Panc1 (cell line): Measurements from ENCODE around the gene DCXR.

Experiments used
- POLR2AphosphoS5 ChIP-seq: IDR thresholded peaks from 2 replicates; pipeline ENCODE4 v1.6.1; 2012; ENCODE audit warnings: mild to moderate bottlenecking, low read depth, low read length, moderate library complexity
- TF ChIP-seq, protein P1 (sequence below): fragments of 450-650 bp; IDR thresholded peaks from 2 replicates; pipeline ENCODE4 v1.5.1; 2017; ENCODE audit warnings: mild to moderate bottlenecking
- TF ChIP-seq, protein P2 (sequence below), 2 experiments: IDR thresholded peaks; 2 replicates each; pipeline ENCODE4 v1.6.1; 2011 to 2012; ENCODE audit warnings: low read depth in 2 of 2, control low read depth in 1 of 2, low read length in 1 of 2, mild to moderate bottlenecking in 1 of 2, moderate library complexity in 1 of 2; ENCODE audit not compliant: insufficient read depth in 1 of 2

DNA sequence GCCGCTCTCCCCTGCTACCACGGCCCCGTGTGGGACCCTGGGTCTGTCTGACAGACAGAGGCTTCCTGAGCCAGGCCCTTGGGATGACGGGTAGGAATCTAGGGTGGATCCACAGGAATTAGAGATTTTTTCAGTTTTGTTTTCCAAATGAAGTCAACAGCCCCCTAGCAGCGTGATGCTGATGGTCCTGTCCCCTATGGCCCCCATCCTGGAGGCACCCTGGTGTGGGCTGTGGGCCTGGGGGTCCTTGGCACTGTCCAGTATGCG lies 30.3 kb downstream of the DCXR start:
- TF ChIP-seq, protein P1, sequence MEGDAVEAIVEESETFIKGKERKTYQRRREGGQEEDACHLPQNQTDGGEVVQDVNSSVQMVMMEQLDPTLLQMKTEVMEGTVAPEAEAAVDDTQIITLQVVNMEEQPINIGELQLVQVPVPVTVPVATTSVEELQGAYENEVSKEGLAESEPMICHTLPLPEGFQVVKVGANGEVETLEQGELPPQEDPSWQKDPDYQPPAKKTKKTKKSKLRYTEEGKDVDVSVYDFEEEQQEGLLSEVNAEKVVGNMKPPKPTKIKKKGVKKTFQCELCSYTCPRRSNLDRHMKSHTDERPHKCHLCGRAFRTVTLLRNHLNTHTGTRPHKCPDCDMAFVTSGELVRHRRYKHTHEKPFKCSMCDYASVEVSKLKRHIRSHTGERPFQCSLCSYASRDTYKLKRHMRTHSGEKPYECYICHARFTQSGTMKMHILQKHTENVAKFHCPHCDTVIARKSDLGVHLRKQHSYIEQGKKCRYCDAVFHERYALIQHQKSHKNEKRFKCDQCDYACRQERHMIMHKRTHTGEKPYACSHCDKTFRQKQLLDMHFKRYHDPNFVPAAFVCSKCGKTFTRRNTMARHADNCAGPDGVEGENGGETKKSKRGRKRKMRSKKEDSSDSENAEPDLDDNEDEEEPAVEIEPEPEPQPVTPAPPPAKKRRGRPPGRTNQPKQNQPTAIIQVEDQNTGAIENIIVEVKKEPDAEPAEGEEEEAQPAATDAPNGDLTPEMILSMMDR = no peak
- no peak for TF ChIP-seq POLR2AphosphoS5
- TF ChIP-seq, protein P2, sequence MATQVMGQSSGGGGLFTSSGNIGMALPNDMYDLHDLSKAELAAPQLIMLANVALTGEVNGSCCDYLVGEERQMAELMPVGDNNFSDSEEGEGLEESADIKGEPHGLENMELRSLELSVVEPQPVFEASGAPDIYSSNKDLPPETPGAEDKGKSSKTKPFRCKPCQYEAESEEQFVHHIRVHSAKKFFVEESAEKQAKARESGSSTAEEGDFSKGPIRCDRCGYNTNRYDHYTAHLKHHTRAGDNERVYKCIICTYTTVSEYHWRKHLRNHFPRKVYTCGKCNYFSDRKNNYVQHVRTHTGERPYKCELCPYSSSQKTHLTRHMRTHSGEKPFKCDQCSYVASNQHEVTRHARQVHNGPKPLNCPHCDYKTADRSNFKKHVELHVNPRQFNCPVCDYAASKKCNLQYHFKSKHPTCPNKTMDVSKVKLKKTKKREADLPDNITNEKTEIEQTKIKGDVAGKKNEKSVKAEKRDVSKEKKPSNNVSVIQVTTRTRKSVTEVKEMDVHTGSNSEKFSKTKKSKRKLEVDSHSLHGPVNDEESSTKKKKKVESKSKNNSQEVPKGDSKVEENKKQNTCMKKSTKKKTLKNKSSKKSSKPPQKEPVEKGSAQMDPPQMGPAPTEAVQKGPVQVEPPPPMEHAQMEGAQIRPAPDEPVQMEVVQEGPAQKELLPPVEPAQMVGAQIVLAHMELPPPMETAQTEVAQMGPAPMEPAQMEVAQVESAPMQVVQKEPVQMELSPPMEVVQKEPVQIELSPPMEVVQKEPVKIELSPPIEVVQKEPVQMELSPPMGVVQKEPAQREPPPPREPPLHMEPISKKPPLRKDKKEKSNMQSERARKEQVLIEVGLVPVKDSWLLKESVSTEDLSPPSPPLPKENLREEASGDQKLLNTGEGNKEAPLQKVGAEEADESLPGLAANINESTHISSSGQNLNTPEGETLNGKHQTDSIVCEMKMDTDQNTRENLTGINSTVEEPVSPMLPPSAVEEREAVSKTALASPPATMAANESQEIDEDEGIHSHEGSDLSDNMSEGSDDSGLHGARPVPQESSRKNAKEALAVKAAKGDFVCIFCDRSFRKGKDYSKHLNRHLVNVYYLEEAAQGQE (IDR thresholded peaks at IDR 0.05; ENCODE audit: insufficient read depth in 1 of 2, low read depth in 2 of 2, low read length in 1 of 2) = no peak
